ENCODE measurements around the gene EMC10.
"Not testable (repeated sequence)": the region's sequence is repeated elsewhere in the genome, so short reads cannot be mapped to it uniquely, and the experiment has no call there.

EMC10 gene

DNA sequence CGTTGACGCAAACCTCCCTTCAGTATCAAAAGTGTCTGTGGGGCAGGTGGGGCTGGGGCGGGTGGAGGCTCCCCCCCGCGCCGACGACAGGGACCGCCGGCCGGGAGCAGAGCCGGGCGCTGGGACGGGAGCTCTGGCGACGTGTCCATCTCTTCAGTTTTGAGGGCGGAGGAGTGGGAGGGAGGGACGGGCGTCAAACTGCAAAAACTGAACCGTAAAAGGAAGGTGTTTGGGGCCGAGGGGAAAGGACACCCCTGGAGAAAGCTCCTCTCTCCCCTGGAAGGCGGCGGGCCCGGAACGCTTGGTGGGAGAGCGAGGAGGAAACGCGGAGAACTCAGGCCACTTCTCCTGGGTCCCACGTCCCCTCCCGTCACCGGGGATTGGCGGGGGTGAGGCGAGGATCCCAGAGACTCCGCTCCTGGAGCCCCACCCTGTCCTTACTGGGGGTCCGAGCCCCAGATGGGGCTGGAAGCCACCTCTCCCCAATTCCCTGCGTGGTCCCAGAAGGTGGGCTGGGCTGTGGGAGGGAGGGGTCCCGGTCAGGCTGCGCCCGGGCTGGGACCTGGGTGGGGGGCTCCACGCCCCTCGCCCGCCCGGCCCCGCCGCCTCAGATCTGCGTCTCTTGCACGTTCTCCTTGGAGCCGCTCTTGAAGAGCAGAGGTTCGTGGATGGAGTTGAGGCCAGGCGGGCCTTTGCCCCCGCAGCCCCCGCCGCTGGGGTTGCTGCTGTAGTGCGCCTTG is 40.8 kb downstream of the EMC10 start:
- no peak for DNase-seq

DNA sequence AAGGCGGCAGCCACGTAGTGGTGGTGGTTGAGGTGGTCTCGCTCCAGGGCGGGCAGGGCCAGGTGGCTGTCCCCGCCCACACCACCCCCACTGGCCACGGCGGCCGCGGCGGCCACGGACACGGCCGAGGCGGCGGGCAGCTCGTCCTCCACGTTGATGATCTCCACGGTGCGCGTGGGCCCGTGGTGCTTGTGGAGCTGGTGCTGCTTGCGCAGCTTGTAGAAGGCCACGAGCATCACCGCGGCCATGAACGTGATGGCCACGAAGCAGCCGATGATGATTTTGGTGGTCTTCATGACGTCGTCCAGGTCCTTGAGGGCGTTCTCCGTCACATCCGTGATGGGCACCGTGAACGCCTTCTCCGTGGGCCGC is 41.4 kb downstream of the EMC10 start:
- no peak for DNase-seq

DNA sequence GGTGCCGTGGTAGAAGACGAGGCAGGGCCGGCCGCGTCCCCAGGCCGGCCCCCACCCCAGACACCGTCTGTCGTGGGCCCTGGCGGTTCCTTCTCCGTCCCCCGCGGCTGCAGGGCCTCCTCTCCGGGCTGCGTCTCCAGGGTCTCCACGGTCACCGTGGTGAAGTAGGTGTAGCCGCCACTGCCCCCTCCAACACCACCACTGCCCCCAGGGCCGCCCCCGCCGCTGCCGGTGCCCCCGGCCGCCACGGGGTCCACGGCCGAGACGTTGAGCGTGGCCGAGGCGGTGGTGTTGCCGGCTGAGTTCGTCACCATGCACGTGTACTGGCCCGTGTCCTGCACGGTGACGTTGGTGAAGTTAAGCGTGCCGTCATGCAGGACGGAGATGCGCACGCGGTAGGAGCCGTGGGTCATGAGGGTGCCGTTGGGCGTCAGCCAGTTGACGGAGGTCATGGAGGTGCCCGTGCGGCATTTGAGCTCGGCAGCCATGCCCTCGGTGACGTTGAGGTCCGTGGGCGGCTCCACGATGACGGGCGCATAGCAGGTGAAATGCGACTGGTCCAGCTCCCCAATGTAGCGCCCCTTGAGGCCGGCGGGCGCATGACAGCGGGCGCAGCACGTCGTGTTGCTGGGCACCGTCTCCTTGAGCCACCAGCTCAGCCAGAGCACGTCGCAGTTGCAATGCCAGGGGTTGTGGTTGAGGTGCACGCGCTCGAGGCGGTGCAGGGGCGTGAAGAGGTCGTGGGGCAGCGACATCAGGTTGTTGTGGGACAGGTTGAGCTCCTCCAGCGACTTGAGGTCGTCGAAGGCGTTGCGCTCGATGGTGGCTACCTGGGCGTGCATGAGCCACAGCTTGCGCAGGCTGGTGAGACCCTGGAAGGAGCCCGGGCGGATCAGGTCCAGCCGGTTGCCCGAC is 42.0 kb downstream of the EMC10 start:
- DNase-seq = no peak

DNA sequence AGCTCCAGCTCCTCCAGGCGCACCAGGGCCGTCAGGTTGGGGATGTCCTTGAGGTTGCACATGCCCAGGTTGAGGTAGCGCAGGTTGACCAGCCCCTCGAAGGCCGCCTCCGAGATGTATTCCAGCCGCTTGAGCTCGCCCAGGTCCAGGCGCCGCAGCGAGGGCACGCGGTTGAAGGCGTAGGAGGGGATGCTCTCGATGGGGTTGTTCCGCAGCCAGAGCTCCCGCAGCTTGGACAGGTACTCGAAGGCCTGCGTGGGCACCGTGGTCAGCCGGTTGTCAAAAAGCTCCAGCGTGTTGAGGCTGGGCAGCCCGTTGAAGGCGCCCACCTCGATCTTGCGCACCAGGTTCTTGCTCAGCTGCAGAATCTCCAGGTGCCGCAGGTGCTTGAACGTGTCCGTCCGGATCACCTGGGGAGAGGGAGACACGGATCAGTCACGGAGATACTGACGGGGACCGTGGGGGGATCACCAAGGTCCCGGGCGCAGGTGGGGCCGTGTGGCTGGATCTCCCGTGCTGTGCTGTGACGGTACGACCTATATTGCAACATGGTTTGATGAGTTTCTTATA is 42.8 kb downstream of the EMC10 start:
- no peak for DNase-seq

- no peak for DNase-seq
Observed at GRCh38 chr19:50520822-50521465, 44.6 kb downstream of the EMC10 start.

- no peak for DNase-seq
Observed at GRCh38 chr19:50522881-50523280, 46.6 kb downstream of the EMC10 start.

GRCh38 chr19:50528052-50528451 is 51.7 kb downstream of the EMC10 start:
- DNase-seq = not testable (repeated sequence)

- DNase-seq = no peak
Observed at GRCh38 chr19:50531171-50531612, 54.9 kb downstream of the EMC10 start.

DNA sequence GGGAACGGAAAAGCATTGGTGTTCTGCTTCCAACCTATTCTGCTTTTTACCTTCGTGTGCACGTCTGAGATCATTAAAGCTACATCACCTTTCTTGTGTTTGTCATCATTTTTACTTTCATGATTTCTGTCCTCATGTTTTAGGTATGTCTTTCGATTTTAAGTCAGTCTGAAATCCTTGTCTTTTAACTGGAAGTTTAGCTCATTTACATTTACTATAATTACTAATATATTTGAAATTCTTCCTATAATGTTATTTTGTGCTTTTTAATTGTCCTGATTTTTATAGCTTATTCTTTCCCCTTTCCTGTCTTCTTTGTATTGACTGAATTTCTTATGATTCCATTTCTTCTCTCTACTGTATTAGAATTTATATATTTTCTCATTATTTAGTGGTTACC is 56.6 kb downstream of the EMC10 start:
- no peak for DNase-seq

DNA sequence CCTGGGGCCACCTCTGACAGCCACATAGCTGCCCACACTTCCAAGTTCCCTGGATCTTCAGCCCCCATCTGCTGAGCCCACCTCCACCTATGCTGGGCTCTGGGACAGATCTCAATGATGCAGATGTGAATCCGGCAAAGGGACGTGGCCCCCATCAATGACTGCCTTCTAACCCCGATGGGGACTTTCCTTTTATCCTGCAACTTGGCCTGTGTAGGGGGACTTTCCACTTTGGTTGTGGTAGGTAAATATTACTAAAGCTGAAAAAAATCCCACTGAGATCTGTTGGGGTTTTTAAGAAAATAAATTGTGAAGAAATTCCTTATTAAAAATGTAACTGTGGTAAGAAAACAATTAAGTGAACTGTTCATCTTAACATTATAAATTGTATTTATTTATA is 58.2 kb downstream of the EMC10 start:
- DNase-seq = no peak

DNA sequence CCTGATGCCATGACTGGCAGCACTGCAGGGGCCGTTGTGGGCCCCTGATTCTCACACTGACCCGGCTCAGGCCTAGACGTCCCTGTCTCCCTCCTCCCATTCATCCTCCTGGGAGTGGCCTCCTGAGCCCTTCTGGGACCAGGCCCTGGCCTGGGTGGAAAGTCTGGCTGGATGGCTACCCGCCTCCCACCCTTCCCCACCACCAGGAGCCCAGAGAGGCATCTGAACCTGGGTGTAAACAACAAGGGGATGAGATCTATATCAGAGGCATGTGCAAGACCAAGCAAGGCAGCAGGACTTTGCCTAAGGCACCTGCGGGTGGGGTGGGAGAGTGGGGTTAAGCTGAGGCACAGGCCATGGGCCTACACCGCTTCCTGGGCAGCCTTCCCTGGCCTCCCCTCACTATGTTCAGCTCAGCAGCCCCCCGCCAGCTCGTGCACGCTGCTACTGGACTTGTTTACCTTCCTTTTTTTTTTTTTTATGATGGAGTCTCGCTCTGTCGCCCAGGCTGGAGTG is 59.4 kb downstream of the EMC10 start:
- no peak for DNase-seq

- no peak for DNase-seq
Observed at GRCh38 chr19:50536662-50537305, 60.5 kb downstream of the EMC10 start.

DNA sequence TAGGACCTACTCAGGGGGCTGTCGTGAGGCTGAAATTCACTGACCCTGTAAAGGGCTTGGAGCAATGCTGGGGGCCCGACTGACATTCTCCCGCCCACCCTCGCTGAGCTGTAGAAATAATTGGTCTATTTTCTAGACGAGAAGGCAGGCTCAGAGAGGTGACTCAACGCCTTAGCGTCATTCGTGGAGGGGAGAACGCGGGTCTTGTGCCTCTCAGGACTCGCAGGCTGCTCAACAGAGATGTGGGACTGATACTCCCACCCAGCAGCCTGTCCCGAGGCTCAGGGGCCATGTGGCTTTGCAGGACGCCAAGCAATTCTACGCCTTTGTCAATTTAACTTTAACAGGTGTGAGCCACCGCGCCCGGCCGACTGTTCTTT is 61.0 kb downstream of the EMC10 start:
- no peak for DNase-seq

GRCh38 chr19:50537769-50538230 is 61.5 kb downstream of the EMC10 start:
- DNase-seq = peak; percentile 70 to 71

All from stimulated activated CD4-positive, alpha-beta T cell treated with anti-CD3 and anti-CD28 coated beads, Interleukin-2, amount 100 ng/mL, for 48 hours (primary cell).